Activated T-cell treated with anti-CD3 and anti-CD28 coated beads, Interleukin-2, amount 50 U/mL, for 24 hours (primary cell): ENCODE measurements around the gene ATP4B.

Experiments
- DNase-seq: peaks from one replicate; pipeline ENCODE4 v3.0.0-alpha.2; 2020
- H3K27ac Mint-ChIP-seq: 2 replicates; pipeline ENCODE4 v1.8.0; 2020; ENCODE audit warnings: mild to moderate bottlenecking, mixed read lengths
- H3K27me3 Mint-ChIP-seq: 2 replicates; pipeline ENCODE4 v1.8.0; 2020; ENCODE audit warnings: mixed read lengths
- H3K36me3 Mint-ChIP-seq: 2 replicates; pipeline ENCODE4 v1.8.0; 2020; ENCODE audit warnings: low read depth, mixed read lengths
- H3K4me1 Mint-ChIP-seq: 2 replicates; pipeline ENCODE4 v1.8.0; 2020; ENCODE audit warnings: low read depth, mixed read lengths
- H3K4me3 Mint-ChIP-seq: 2 replicates; pipeline ENCODE4 v1.8.0; 2020; ENCODE audit warnings: mild to moderate bottlenecking, moderate library complexity, mixed read lengths
- H3K9me3 Mint-ChIP-seq: 2 replicates; pipeline ENCODE4 v1.8.0; 2020; ENCODE audit warnings: mixed read lengths

Gene ATP4B

DNA sequence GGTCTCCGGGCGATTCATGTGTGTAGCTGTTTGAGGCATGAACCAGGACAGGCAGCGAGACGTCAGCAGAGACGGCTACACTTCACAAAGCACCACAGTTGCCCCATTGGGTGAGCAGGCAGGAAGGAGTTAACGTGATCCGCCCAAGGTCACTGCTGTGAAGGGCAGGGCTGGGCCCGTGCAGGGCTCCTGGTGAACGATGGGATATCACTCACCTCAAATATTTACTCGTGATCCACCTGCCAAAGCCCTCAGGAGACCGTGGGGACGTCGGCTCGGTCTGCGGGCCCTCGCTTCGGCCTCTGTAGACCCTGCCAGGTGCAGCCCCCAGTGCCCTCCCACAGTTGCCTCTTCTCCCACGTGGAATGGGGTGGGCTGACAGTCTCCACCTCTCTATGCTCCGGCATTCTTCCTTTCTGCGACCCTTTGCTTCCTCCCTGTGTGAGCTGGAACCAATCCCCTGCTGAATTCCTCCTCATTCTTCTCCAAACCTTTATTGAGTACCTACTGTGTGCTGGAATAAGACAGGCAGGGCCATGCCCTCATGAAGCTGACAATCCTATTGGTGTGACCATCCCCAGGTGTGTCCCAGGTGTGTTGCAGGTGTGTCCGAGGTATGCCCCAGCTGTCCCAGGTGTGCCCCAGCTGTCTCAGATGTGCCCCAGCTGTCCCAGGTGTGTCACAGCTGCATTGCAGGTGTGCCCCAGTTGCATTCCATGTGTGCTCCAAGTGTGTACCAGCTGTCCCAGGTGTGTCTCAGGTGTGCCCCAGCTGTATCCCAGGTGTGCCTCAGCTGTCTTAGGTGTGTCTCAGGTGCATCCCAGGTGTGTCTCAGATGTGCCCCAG is 7.0 kb upstream of the ATP4B start:
- no peaks in the 10 kb centered on the region for H3K36me3 Mint-ChIP-seq
- no peak overlapping the region for H3K27ac Mint-ChIP-seq
- peaks cover 18% of the 10 kb centered on the region for H3K9me3 Mint-ChIP-seq
- H3K27me3 Mint-ChIP-seq, result peaks cover 3% of the 10 kb centered on the region
- DNase-seq, result peak; percentile 11
- no peaks in the 10 kb centered on the region for H3K4me1 Mint-ChIP-seq
- no peak overlapping the region for H3K4me3 Mint-ChIP-seq

DNA sequence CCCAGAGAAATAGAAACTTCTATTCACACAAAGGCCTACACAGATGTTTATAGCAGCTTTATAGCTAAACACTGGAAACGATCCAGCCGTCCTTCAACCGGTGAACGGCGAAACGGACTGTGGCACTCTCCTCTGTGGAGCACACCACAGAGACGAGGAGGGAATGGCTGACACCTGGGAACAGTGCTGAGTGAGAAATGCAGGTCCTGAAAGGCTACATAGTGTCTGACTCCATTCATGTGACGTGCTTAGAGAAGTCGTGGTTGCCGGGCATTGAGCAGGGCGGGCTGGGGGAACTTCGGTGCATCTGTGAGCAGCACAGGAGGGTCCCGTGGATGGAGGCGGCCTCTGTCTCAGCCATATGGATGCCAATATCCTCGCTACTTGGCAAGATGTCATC is 5.9 kb upstream of the ATP4B start:
- H3K4me3 Mint-ChIP-seq, result no peak overlapping the region
- H3K4me1 Mint-ChIP-seq, result no peaks in the 10 kb centered on the region
- H3K36me3 Mint-ChIP-seq, result no peaks in the 10 kb centered on the region
- peak; percentile 16 for DNase-seq
- H3K27ac Mint-ChIP-seq, result no peak overlapping the region
- H3K27me3 Mint-ChIP-seq, result peaks cover 2% of the 10 kb centered on the region
- H3K9me3 Mint-ChIP-seq, result peaks cover 18% of the 10 kb centered on the region

DNA sequence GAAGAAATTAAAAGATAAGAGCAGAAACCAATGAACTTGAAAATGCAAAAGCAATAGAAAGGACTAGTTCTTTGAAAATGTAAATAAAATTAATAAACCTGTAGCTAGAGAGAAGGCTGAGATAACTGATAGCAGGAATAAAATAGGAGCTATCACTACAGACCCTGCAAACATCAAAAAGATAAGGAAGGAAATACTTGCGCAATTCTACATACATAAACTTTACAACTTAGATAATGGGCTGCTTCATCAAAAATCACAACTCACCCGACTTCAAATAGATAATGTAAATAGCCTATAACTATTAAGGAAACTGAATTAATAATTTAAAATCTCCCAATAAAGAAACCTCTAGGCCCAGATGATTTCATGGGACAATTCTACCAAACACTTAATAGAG is 3.5 kb upstream of the ATP4B start:
- no peaks in the 10 kb centered on the region for H3K36me3 Mint-ChIP-seq
- no peaks in the 10 kb centered on the region for H3K4me1 Mint-ChIP-seq
- no peak for DNase-seq
- H3K27me3 Mint-ChIP-seq, result no peaks in the 10 kb centered on the region
- H3K4me3 Mint-ChIP-seq, result no peak overlapping the region
- peaks cover 18% of the 10 kb centered on the region for H3K9me3 Mint-ChIP-seq
- no peak overlapping the region for H3K27ac Mint-ChIP-seq

GRCh38 chr13:113660066-113660465 is 2.1 kb upstream of the ATP4B start:
- Mint-ChIP-seq H3K27me3 (no peaks in the 10 kb centered on the region), H3K9me3 (peaks cover 18% of the 10 kb centered on the region), H3K36me3 (no peaks in the 10 kb centered on the region), H3K4me1 (no peaks in the 10 kb centered on the region), H3K4me3 (no peak overlapping the region), H3K27ac (no peak overlapping the region)
- no peak for DNase-seq

DNA sequence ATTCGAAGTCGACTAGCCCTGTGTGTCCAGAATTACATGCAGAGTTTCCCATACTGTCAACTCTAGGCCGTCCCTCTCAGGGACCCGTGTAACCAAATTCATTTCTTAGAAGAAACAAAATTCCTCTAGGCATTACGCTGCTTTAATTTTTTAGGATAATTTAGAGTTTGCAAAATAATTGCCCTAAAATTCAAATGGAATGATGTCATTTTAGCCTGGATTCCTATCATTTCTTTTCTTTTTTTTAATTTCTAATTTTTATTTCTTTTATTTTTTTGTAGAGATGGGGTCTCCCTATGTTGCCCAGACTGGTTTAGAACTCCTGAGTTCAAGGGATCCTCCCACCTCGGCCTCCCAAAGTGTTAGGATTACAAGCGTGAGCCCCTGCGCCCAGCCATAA is 1.3 kb upstream of the ATP4B start:
- DNase-seq, result no peak
- H3K4me3 Mint-ChIP-seq, result no peak overlapping the region
- H3K36me3 Mint-ChIP-seq, result no peaks in the 10 kb centered on the region
- H3K4me1 Mint-ChIP-seq, result no peaks in the 10 kb centered on the region
- H3K9me3 Mint-ChIP-seq, result peaks cover 18% of the 10 kb centered on the region
- no peaks in the 10 kb centered on the region for H3K27me3 Mint-ChIP-seq
- no peak overlapping the region for H3K27ac Mint-ChIP-seq

GRCh38 chr13:113658836-113659235 is 838 bp upstream of the ATP4B start:
- peak; percentile 8 for DNase-seq
- H3K27me3 Mint-ChIP-seq, result no peaks in the 10 kb centered on the region
- no peak overlapping the region for H3K4me3 Mint-ChIP-seq
- H3K9me3 Mint-ChIP-seq, result peaks cover 18% of the 10 kb centered on the region
- peaks cover 5% of the 10 kb centered on the region for H3K4me1 Mint-ChIP-seq
- no peaks in the 10 kb centered on the region for H3K36me3 Mint-ChIP-seq
- no peak overlapping the region for H3K27ac Mint-ChIP-seq

DNA sequence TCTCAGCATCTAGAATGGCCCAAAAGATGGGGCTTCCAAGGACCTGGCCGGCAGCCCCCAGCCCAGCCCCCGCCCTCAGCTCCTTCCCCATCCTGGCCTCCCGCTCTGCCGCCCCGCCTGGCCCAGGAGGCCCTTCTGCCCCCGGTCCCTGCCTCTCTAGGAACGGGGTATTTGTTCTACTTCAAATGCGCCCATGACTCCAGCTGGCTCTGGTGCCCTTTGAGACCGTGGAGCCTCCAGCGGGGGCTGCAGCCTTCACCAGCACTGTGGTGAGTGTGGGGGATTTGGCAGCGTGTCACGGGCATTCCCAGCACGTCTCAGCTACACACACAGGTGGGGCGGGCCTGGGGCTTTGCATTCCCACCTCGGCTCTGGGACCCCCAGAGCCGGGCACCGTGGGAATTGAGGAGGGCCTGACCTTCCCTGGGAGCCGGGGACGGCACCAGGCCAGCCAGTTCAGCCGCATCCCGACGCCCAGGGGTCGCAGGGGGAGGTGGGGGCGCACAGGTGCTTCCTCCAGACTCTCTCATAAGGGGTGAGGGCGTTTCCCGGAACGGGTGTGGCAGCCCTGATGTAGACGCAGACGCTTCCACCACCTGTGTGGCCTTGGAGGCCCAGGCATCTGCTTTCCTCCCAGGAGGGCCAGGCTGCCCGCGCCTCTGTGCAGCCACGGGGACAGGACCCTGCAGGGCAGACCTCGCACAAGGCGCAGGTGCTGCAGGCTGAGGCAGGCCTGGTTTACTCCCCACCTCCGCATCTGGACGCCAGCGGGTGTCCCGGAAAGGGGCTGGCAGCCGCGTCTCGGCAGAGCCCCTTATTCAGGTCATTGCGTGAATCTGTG is 947 bp downstream of the ATP4B start:
- H3K4me1 Mint-ChIP-seq, result peaks cover 10% of the 10 kb centered on the region
- no peak overlapping the region for H3K4me3 Mint-ChIP-seq
- H3K27me3 Mint-ChIP-seq, result no peaks in the 10 kb centered on the region
- peak; percentile 18 for DNase-seq
- no peaks in the 10 kb centered on the region for H3K36me3 Mint-ChIP-seq
- H3K27ac Mint-ChIP-seq, result no peak overlapping the region
- H3K9me3 Mint-ChIP-seq, result peaks cover 14% of the 10 kb centered on the region

- no peak overlapping the region for H3K4me3 Mint-ChIP-seq
- H3K9me3 Mint-ChIP-seq, result peaks cover 5% of the 10 kb centered on the region
- H3K36me3 Mint-ChIP-seq, result no peaks in the 10 kb centered on the region
- no peaks in the 10 kb centered on the region for H3K27me3 Mint-ChIP-seq
- peaks cover 10% of the 10 kb centered on the region for H3K4me1 Mint-ChIP-seq
- no peak overlapping the region for H3K27ac Mint-ChIP-seq
- DNase-seq, result peak; percentile 21
Measured at GRCh38 chr13:113656003-113656588, 1.9 kb downstream of the ATP4B start.

GRCh38 chr13:113655346-113656002 is 2.5 kb downstream of the ATP4B start:
- Mint-ChIP-seq H3K4me3 (no peak overlapping the region), H3K27ac (no peak overlapping the region), H3K4me1 (peaks cover 10% of the 10 kb centered on the region), H3K27me3 (no peaks in the 10 kb centered on the region), H3K36me3 (no peaks in the 10 kb centered on the region), H3K9me3 (no peaks in the 10 kb centered on the region)
- peak; percentile 11 for DNase-seq

GRCh38 chr13:113654591-113655345 is 3.2 kb downstream of the ATP4B start:
- H3K27ac Mint-ChIP-seq, result no peak overlapping the region
- peaks cover 10% of the 10 kb centered on the region for H3K4me1 Mint-ChIP-seq

DNA sequence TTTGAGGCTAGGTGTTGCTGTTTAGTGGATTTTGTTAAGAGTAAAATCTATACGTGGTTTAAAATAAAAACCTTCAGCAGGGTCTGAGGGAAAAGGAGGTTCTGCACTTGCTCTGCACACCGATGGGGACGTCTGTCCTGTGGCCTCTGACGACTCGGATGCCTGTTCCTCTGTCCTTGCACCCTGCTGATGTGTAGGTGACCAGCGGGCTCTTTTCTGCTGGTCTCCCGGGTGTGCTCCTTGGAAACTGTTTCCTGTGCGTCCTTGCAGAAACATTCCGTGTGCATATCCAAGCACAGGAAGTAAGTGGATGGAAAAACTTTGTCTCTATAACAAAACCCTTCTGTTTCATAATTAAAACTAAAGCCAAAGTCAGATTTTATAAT is 3.8 kb downstream of the ATP4B start:
- H3K4me1 Mint-ChIP-seq, result peaks cover 10% of the 10 kb centered on the region
- DNase-seq, result no peak
- no peak overlapping the region for H3K4me3 Mint-ChIP-seq
- H3K9me3 Mint-ChIP-seq, result no peaks in the 10 kb centered on the region
- no peak overlapping the region for H3K27ac Mint-ChIP-seq
- H3K36me3 Mint-ChIP-seq, result no peaks in the 10 kb centered on the region
- H3K27me3 Mint-ChIP-seq, result no peaks in the 10 kb centered on the region

More at GRCh38 chr13:113654591-113655345, 3.2 kb downstream of the ATP4B start:
- H3K27me3 Mint-ChIP-seq, result no peaks in the 10 kb centered on the region
- no peaks in the 10 kb centered on the region for H3K36me3 Mint-ChIP-seq
- H3K4me3 Mint-ChIP-seq, result no peak overlapping the region
- DNase-seq, result peak; percentile 19
- no peaks in the 10 kb centered on the region for H3K9me3 Mint-ChIP-seq

- Mint-ChIP-seq H3K27me3 (no peaks in the 10 kb centered on the region), H3K9me3 (no peaks in the 10 kb centered on the region), H3K4me1 (peaks cover 10% of the 10 kb centered on the region), H3K36me3 (no peaks in the 10 kb centered on the region), H3K4me3 (no peak overlapping the region), H3K27ac (no peak overlapping the region)
- peak; percentile 36 for DNase-seq
Measured at GRCh38 chr13:113653264-113654174, 4.5 kb downstream of the ATP4B start.
